ENCODE data around the gene FRS2.

The FRS2 gene

GRCh38 chr12:69466867-69467266 is 3.3 kb upstream of the FRS2 start:
- DNase-seq: no peak

GRCh38 chr12:69467366-69467765 is 2.8 kb upstream of the FRS2 start:
- no peak for DNase-seq

GRCh38 chr12:69468237-69469026 is 1.8 kb upstream of the FRS2 start:
- DNase-seq: no peak

GRCh38 chr12:69469854-69470188 is 367 bp upstream of the FRS2 start:
- DNase-seq: no peak

GRCh38 chr12:69471076-69471430 is 865 bp downstream of the FRS2 start:
- no peak for DNase-seq

GRCh38 chr12:69471667-69472385 is 1.6 kb downstream of the FRS2 start:
- DNase-seq: no peak

- DNase-seq: no peak
These were observed 3.1 kb downstream of the FRS2 start for GRCh38 chr12:69473262-69473661.

GRCh38 chr12:69474456-69474855 is 4.3 kb downstream of the FRS2 start:
- no peak for DNase-seq

GRCh38 chr12:69475237-69475975 is 5.2 kb downstream of the FRS2 start:
- DNase-seq: no peak

- DNase-seq: no peak
These were observed 6.3 kb downstream of the FRS2 start for GRCh38 chr12:69476276-69477017.

GRCh38 chr12:69479675-69480074 is 9.5 kb downstream of the FRS2 start:
- DNase-seq: no peak

- DNase-seq: no peak
These were observed 10.5 kb downstream of the FRS2 start for GRCh38 chr12:69480698-69481097.

GRCh38 chr12:69481133-69481532 is 10.9 kb downstream of the FRS2 start:
- DNase-seq: no peak

GRCh38 chr12:69483700-69484099 is 13.5 kb downstream of the FRS2 start:
- no peak for DNase-seq

GRCh38 chr12:69484428-69484827 is 14.2 kb downstream of the FRS2 start:
- no peak for DNase-seq

- DNase-seq: no peak
These were observed 20.9 kb downstream of the FRS2 start for GRCh38 chr12:69490920-69491643.

- DNase-seq: no peak
These were observed 22.6 kb downstream of the FRS2 start for GRCh38 chr12:69492739-69493138.

- no peak for DNase-seq
These were observed 24.9 kb downstream of the FRS2 start for GRCh38 chr12:69495071-69495470.

GRCh38 chr12:69497308-69498026 is 27.3 kb downstream of the FRS2 start:
- DNase-seq: no peak

GRCh38 chr12:69500631-69501030 is 30.4 kb downstream of the FRS2 start:
- no peak for DNase-seq

- DNase-seq: no peak
These were observed 31.1 kb downstream of the FRS2 start for GRCh38 chr12:69501154-69501895.

All from cerebellar nuclear complex (tissue), 1 donor.